MV-4-11 (cell line): ENCODE measurements around the gene TMEM87A.
A peak's percentile ranks its signal among the peaks of the same experiment; 100 is the strongest.

Source experiments
- DNase-seq: peaks from one replicate; lab custom pipeline; 2025; lab: John Stamatoyannopoulos, UW

TMEM87A gene

DNA sequence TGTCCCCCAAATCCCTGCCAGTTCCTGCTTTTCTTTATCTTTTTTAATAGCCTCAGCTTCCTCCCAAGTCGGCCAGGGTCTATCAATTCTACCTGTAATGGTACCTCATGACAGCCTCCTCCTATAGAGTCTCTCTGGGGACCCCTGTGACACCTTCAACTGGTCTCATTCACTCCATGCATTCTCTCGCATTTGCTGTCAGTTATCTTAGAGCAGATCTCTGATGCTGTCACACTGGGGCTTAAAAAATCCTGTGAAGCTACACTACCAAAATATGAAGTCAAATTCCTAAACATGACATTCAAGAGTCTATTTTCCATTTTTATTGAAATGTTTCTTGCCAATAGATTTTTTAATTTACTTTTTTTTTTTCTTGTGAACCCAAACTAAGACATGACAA, 70.6 kb downstream of the TMEM87A start:
- DNase-seq = no peak

DNA sequence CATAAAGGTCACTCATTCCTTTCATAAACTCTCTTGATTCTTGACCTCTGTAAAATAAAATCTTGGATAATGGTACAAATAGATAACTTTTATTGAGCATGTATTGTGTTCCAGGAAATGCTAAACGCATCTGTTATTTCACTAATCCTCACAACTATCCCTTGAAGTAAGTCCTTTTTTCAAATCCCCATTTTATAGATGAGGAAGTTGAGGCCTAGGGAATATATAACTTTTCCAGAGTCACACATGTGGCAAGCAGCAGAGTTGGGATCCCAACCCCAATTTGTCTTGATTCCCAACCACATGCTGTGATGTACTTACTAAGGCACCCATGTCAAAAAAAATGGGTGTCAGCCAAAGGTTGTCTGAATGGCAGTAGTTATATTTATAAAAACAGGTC, 71.4 kb downstream of the TMEM87A start:
- no peak for DNase-seq

DNA sequence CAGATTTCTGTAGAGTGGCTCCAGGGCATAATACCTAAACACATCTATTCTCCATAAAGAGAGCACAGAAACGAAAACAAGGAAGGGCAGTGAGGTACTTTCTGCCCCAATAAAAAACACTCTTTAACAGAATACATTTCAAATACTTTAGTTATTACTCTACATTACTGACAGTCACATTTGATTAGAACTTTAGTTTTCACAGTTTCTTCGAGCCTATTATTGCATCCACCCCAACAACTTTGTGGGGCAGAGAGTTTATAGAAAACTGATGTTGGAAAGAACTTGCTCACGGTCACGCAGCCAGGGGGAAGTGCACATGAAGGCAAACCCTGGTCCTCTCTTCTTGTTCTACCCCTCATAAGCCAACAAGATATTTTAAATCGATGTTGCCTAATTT, 74.1 kb downstream of the TMEM87A start:
- DNase-seq = no peak

DNA sequence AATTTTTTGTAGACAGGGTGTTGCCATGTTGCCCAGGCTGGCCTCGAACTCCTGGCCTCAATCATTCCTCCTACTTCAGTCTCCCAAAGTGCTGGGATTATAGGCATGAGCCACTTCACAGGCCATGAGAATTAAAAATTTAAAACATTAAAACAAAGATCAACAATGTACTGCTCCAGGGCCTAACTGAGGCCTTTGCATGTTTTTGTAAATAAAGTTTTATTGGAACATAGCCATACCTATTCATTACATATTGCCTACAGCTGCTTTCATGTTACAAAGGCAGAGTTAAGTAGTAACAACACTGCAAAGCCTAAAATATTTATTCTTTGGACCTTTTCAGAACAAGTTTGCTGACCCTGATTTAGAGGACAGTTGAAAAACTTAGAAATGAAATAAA, 74.7 kb downstream of the TMEM87A start:
- DNase-seq = no peak

DNA sequence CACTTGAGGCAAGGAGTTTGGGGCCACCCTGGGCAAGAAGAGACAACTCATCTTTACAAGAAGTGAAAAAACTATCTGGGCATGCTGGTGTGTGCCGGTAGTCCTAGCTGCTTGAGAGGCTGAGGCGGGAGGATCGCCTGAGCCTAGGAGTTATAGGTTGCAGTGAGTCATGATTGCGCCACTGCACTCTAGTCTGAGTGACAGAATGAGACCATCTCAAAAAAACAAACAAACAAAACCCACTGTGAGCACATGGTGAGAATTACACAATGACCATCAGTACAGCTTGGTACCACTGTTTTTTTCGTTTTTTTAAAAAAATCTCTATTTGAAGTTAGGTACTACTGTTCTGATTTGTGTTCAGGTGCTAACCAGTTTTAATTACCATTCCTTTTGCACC, 78.7 kb downstream of the TMEM87A start:
- DNase-seq = peak; percentile 88

DNA sequence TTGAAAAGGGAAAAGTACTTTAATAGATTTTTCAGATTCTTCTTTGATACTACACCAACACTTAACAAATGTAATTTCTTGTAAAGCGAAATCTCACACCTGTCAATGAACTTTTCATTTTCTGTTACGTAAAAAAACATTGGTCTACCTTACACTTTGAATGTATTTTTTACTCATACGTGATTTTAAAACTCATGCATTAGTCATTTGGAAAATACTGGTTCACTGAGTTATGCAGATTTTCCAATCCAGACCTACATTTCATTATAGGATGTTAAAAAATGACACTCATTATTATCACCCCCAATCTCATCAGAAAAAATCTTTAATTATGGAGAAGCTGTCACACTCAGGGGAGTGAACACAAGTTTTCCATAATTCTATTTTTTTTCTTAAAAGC, 79.8 kb downstream of the TMEM87A start:
- no peak for DNase-seq

DNA sequence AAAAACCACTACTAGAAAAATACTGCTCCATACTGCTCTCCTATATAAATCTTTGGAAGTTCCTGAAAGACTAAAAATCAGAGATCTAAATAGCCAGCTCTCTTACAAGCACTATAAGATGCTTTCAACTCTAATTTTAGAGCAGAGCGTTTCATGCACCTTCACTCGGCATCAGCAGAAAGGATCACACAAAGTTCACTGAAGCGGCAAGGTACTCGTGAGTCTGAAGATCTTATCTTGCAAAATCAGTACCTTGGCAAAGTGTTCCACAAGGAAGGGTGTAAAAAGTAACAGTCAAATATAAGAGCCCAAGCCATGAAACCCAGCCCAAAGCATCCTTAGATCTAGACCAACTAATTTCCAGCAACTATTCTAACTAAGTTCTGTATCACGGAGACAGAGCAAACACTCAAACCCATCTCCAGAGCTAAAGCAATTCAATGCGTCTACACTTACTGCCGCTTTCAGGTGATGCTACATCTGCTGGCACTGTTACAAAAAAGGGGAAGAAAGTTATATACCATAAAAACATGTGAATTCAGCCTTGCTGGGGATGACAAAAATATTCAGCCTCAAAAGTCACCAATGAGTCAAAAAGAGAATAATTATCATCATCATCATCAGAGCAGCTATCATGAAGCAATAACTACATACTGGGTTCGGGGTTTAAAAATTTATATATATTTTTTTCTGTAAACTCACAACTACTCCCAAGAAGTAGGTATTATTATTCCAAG, 81.5 kb downstream of the TMEM87A start:
- DNase-seq = no peak

DNA sequence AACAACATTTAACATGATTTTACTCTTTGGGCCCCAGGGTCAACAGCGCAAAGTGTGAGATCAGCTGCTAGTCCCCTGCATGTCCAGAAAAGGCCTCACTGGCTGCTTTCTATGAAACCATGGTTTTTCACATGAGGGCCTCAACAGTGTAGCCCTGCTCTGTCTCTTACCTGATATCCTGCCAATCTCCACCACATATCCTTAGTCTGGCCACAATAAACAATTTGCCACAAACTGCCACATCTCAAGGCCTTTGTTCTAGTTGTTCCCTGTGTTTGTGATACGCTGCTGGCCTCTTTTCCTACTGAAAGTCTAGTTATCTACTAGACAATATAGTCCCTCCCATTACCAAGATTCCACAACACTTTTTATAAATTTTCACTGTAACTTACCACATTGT, 82.9 kb downstream of the TMEM87A start:
- DNase-seq = no peak

DNA sequence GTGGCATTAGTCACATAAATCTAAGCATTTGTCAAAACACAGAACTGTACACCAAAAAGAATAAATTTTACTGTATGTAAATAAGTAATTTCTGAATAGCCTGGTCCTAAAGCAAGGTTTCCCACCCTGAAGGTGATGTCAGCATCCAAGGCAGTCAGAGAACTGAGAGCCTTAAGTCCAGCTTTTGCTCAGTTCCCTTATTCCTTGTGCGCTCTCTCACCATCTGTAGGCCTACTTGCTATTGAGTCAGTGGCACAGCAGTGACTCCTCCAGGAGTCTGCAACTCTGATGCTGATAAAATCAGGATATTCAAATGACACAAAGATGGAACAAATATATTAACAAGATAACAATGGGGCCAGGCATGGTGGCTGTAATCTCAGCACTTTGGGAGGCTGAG, 87.4 kb downstream of the TMEM87A start:
- peak; percentile 54 for DNase-seq

DNA sequence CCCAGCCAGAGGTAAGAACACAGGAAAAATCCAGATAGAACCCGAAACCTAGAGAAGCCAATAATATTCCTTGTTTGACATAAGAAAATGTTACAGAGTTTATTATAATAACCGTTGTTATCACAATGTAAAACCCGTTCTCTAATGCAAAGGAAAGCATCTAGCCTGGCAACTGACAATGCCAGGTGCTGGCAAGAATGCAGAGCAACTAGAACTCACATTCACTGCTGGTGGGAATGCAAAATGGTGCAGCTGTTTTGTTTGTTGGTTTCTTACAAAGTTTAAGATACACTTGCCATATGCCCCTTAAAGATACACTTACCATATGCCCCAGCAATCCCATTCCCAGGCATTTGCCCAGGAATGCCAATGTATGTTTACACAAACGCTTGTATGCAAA, 88.5 kb downstream of the TMEM87A start:
- no peak for DNase-seq

DNA sequence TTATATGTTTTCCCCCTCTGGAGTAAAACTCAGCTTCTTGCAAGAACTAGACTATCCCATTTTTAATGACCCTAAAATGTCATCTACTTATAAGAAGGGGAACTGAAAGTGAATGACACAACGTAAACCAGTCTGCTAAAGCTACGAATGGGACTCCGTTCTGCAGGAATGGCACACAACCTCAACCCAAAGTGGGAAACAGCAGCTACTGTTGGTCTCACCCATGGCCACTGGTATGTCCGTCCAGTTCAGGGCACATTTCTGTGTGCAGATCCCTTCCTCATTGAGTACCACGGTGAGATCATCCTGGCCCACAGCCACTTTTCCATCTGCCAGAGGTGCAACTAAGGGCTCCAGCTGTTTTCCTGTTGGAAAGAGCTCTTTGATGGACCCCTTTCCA, 88.9 kb downstream of the TMEM87A start:
- peak; percentile 98 for DNase-seq

DNA sequence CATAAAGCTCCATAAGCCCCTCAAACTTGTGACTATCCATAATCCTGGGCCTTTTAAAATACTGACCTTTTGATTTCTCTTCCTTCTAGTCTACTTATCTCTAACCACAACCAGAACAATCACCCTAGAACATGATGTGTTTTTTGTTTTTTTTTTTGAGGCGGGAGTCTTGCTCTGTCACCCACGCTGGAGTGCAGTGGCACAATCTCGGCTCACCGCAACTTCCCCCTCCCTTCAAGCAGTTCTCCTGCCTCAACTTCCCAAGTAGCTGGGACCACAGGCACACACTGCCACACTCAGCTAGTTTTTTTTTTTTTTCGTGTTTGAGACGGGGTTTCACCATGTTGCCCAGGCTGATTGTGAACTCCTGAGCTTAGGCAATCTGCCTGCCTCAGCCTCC, 90.3 kb downstream of the TMEM87A start:
- peak; percentile 81 for DNase-seq

DNA sequence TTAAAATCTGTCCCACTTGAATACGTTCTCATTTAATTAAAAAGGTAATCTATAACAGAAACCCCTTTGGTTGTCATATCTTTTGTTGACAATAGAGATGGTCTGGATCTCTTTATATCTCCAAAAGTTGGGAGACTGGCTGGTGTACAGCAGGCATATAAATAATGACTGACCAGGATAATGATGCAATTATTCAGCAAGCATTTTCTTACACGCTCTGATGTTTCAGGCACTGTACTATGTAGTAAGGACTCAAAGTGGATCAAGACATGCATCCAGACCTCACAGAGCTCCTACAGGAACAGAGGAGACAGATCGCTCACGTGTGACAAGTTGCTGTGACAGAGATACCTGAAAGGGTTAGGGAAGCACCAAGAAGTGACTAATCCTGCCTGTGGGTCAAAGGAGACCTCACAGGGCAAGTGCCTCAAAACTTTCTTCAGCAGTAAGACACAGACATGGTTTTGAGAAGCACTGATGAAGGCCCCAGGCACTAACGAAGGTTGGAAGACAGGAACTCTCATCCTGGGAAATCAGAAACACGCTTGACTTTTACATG, 90.8 kb downstream of the TMEM87A start:
- DNase-seq = no peak

DNA sequence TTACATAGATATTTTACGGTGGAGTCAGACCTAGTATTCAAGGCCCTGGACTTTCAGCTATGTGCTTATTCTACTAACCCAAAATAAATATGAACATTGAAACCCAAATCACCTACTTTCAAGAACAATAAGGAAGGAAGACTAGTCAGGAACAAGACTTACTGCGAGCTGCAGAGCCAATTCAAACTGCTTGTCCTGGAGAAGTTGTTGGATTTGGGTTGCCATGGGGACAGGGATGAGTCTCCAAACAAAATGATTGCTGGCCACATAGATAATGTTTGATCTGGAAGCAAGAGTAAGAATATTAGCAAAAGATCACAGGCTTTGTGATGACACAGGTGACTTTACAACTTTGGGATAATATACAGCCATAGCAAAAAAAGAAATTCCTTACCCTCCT, 95.2 kb downstream of the TMEM87A start:
- no peak for DNase-seq

DNA sequence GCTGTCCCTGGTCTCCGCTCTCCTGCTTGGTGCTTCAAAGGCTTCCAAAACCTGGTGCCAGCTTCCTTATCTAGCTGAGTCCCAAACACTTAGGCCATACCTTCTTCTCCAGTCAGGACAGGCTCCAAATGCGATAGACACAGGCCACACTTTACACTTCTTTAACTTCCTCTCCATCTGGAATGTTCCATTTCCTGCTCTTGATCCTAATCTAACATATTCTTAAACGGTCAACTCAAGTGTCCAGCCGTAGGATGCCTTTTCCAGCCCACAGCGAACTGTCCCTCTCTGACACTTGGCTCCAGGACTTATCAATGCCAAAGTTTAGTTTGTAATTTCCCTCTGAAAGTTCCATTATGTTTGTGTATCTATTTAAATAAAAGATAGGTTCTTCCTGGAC, 97.6 kb downstream of the TMEM87A start:
- DNase-seq = no peak

DNA sequence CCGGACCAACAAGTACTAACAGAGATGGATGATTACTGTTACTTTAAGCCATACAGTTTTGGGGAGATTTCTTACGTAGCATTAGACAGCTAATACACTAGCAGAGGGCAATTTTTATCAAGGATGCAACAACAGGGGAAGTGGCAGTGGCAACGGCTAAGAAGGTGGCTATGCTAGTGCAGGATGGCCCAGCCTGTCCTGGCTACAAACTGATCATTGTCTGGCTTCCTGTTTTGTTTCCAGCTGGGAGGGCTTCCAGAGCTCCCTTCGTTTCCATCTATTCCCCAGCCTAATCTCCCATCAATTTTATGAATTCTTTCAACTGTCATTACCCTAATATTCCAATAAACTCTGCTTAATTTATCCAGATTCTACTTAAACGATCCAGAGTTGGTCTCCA, 100.8 kb downstream of the TMEM87A start:
- no peak for DNase-seq

DNA sequence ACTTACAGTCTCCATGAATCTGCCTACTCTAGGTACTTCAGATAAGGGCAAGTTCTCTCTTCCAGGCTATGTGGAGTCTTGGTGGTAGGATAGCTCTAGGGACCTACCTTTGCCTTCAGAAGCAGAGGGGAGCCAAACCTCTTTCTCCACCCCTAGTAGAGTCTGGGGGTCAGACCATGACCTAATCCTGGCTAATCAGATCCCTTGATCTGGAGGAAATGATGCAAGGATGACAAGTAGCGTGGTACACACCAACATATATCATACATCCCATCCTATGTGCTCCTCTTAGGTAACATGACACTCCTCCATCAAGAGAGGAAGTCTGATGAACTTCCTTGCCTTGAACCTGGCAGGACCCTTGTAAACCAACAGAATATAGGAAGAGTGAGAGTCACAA, 101.4 kb downstream of the TMEM87A start:
- DNase-seq = no peak

DNA sequence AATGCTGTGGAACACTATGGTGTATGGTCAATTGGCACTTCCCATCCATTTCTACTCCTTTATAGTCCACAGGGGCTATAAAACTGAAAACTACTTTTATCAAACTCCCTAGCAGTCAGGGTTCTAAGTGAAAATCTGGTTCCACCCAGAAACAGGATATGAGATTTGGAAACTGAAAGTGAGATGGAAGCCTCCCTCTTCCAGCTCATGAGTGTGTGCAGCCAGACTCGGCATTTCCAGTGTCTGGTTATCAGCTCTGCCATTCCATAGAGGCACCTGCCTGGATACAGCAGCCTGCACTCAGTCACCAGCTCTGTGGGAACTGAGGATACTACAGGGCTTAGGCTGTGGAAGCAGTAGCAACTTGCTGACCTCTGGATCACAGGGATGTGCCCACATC, 102.1 kb downstream of the TMEM87A start:
- DNase-seq = peak; percentile 40

DNA sequence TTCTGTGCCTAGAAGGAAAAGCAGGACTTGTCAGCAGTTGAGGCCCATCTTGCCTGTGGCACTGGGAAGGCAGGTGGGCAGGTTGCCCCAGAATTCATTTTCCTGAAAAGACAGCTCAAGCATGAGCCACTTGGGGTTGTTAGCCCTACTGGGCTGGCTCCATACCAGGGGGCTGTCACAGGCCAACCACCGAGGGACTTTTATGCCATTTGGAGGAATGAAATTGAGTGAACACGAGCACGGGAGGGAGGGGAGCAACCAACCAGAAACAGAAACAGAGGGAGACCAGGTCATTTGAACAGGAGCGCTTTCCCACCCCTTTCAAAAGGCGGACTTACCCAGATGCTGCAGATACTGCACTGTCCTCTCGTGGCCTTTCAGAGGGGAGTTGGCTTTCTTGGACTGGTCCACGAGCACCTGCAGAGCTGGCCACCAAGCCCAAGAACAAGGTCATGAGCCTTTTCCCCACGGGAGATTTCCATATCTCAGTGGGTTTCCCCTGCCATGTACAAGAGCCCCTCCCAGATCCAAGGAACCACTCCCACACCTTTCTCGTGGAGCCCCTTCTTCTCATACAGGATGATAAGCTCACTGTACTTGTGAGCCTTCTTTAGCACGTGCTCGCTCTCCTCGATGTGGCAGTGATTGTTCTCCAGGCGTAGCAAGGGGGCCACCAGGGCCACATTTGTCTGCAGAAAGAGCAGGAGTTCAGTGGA, 106.8 kb downstream of the TMEM87A start:
- no peak for DNase-seq

DNA sequence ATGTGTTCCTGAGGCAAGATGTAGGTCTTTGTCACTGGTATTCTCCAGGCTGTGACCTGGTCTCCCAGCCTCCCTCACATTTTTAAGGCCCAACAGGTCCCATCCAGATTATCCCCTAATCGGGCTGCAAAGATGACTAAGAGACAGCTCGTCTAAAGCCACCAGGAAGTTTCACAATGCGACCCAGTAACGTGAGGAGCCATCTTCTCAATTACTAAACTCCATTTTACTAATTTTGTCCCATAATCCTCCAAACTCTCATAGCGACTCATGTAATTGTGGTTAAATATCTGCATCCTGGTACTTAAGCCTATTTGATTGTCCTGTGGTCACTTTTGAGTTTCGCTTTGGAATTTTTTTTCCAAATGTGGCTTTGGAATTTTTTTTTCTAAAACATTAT, 108.1 kb downstream of the TMEM87A start:
- peak; percentile 68 for DNase-seq

DNA sequence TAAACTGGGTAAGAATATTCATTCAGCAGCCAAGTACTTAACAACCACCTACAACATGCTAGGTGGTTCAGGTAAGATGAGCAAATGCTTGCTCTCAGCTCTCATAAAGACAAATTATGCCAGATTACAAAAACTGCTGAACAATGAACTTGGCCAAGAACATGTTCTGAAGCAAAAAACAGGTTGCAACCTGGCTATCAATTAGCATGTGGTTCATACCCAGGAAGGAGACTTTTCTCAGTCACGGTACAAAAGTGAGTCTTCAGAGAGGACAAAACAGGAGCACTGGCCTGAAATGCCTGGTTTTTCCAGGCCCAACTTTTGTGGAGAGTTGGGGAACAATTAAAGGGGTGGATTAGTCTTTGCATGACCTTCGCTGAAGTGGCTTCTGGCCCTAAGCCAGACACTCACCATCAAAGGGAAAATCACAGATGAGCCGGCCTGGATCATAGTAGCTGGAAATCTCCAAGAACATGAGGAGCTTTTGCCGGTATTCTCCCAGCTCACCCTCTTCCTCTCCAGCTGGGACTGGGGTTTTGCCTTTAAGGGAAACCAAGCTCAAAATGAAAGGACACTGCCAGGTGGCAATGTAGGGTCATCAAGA, 109.2 kb downstream of the TMEM87A start:
- DNase-seq = no peak

DNA sequence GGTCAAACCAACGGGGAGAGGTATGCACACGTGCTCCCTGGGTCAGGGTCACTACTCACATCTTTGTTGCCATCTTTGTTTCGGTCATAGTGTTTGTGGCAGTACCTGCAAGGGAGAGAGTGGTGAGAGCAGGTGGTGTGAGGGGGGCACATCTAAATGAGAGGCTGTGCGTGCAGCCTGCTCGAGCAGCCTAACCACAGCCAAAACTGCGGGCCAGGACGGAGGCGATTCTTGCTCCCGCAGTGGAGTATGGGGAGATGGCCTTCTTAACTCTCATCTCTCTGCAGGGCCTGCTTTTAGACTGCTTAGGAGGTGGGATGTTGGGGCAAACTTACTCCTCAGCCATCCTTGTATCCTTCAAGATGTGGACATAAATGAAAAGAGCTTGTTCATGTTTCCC, 109.9 kb downstream of the TMEM87A start:
- DNase-seq = no peak
